GM19395 (cell line): Measurements from ENCODE around the gene ADAR.
A peak's percentile ranks its signal among the peaks of the same experiment; 100 is the strongest.

Source experiments
- ATAC-seq: cut with Tn5 transposase; IDR thresholded peaks from one replicate; pipeline ENCODE4 v1.9.1; 2021; ENCODE audit warnings: mild to moderate bottlenecking, moderate library complexity; ENCODE audit not compliant: unreplicated experiment

Gene ADAR

GRCh38 chr1:154584267-154584994, 23.6 kb downstream of the ADAR start:
- no peak for ATAC-seq

- ATAC-seq: no peak
These were observed 24.2 kb downstream of the ADAR start for GRCh38 chr1:154583773-154584172.

- ATAC-seq: no peak
These were observed 25.1 kb downstream of the ADAR start for GRCh38 chr1:154582885-154583284.

- ATAC-seq: no peak
These were observed 26.2 kb downstream of the ADAR start for GRCh38 chr1:154581766-154582165.

- no peak for ATAC-seq
These were observed 28.6 kb downstream of the ADAR start for GRCh38 chr1:154579374-154579773.

GRCh38 chr1:154578058-154578418, 29.9 kb downstream of the ADAR start:
- no peak for ATAC-seq

- no peak for ATAC-seq
These were observed 30.5 kb downstream of the ADAR start for GRCh38 chr1:154577346-154578057.

- ATAC-seq: no peak
These were observed 31.9 kb downstream of the ADAR start for GRCh38 chr1:154575951-154576566.

GRCh38 chr1:154575147-154575927, 32.6 kb downstream of the ADAR start:
- ATAC-seq: no peak

GRCh38 chr1:154574716-154575115, 33.3 kb downstream of the ADAR start:
- no peak for ATAC-seq

GRCh38 chr1:154573168-154573510, 34.8 kb downstream of the ADAR start:
- ATAC-seq: no peak

- no peak for ATAC-seq
These were observed 35.4 kb downstream of the ADAR start for GRCh38 chr1:154572468-154573167.

- no peak for ATAC-seq
These were observed 36.1 kb downstream of the ADAR start for GRCh38 chr1:154571964-154572288.

GRCh38 chr1:154571244-154571963, 36.6 kb downstream of the ADAR start:
- ATAC-seq: no peak

- no peak for ATAC-seq
These were observed 39.7 kb downstream of the ADAR start for GRCh38 chr1:154568157-154568815.

GRCh38 chr1:154567386-154568156, 40.4 kb downstream of the ADAR start, which contains the start of gene CHRNB2:
Gene CHRNB2 (plus strand): TSS chr1:154567778. CDS start chr1:154568045, 267 bp downstream.
- ATAC-seq: no peak

- no peak for ATAC-seq
These were observed 42.1 kb downstream of the ADAR start for GRCh38 chr1:154565876-154566275.

GRCh38 chr1:154559466-154560044, 48.4 kb downstream of the ADAR start:
- ATAC-seq: peak; percentile 51
